CD4-positive, alpha-beta T cell treated with Interleukin-15 for 4 hours (primary cell): ENCODE data around the gene TUBGCP3.

Source experiments
- DNase-seq: peaks from one replicate; pipeline ENCODE4 v3.0.0-alpha.2; 2020; ENCODE audit warnings: low spot score

TUBGCP3 gene

GRCh38 chr13:112616586-112617362, 28.8 kb upstream of the TUBGCP3 start:
- DNase-seq: peak; percentile 7

GRCh38 chr13:112615391-112615790, 27.4 kb upstream of the TUBGCP3 start:
- DNase-seq: no peak

- no peak for DNase-seq
These were observed 26.9 kb upstream of the TUBGCP3 start for GRCh38 chr13:112614835-112615234.

GRCh38 chr13:112608212-112608611, 20.3 kb upstream of the TUBGCP3 start:
- no peak for DNase-seq

- DNase-seq: peak; percentile 83
These were observed 18.4 kb upstream of the TUBGCP3 start for GRCh38 chr13:112606109-112607001.

- DNase-seq: no peak
These were observed 17.6 kb upstream of the TUBGCP3 start for GRCh38 chr13:112605531-112605990.

GRCh38 chr13:112603641-112604225, 15.8 kb upstream of the TUBGCP3 start:
- DNase-seq: no peak

- no peak for DNase-seq
These were observed 14.2 kb upstream of the TUBGCP3 start for GRCh38 chr13:112602189-112602588.

GRCh38 chr13:112601371-112601770, 13.4 kb upstream of the TUBGCP3 start:
- DNase-seq: no peak

- DNase-seq: no peak
These were observed 8.3 kb upstream of the TUBGCP3 start for GRCh38 chr13:112596235-112596634.

- DNase-seq: no peak
These were observed 4.7 kb upstream of the TUBGCP3 start for GRCh38 chr13:112592647-112593046.

GRCh38 chr13:112592181-112592580, 4.2 kb upstream of the TUBGCP3 start:
- no peak for DNase-seq

- DNase-seq: no peak
These were observed 741 bp upstream of the TUBGCP3 start for GRCh38 chr13:112588490-112589297.

- DNase-seq: peak; percentile 68
These were observed 665 bp downstream of the TUBGCP3 start for GRCh38 chr13:112587212-112587763.

GRCh38 chr13:112586334-112586960, 1.5 kb downstream of the TUBGCP3 start:
- no peak for DNase-seq

GRCh38 chr13:112583592-112584277, 4.2 kb downstream of the TUBGCP3 start:
- DNase-seq: peak; percentile 16

GRCh38 chr13:112582263-112582662, 5.7 kb downstream of the TUBGCP3 start:
- DNase-seq: no peak

GRCh38 chr13:112580912-112581311, 7.0 kb downstream of the TUBGCP3 start:
- DNase-seq: no peak

GRCh38 chr13:112580211-112580610, 7.7 kb downstream of the TUBGCP3 start:
- DNase-seq: no peak

- DNase-seq: no peak
These were observed 8.6 kb downstream of the TUBGCP3 start for GRCh38 chr13:112579310-112579843.
